ENCODE results near the gene UCHL3.
"Not testable (repeated sequence)": the region's sequence is repeated elsewhere in the genome, so short reads cannot be mapped to it uniquely, and the experiment has no call there.

UCHL3 gene

GRCh38 chr13:75544681-75545330 is 4.8 kb upstream of the UCHL3 start:
- in situ Hi-C loops (cut with HindIII; ENCODE audit: low pct_ligation_motif_present, low pct_unique_long_range_greater_than_20kb, low sequenced_read_pairs): no loop called here

GRCh38 chr13:75545386-75545785 is 4.2 kb upstream of the UCHL3 start:
- DNase-seq; in situ Hi-C loops (cut with HindIII; ENCODE audit: low pct_ligation_motif_present, low pct_unique_long_range_greater_than_20kb, low sequenced_read_pairs): not testable (repeated sequence)

More at GRCh38 chr13:75544681-75545330, 4.8 kb upstream of the UCHL3 start:
- DNase-seq: no peak

GRCh38 chr13:75547917-75548316 is 1.7 kb upstream of the UCHL3 start:
- in situ Hi-C loops (cut with HindIII; ENCODE audit: low pct_ligation_motif_present, low pct_unique_long_range_greater_than_20kb, low sequenced_read_pairs): no loop called here
- no peak for DNase-seq

GRCh38 chr13:75550159-75550567 is 572 bp downstream of the UCHL3 start:
- in situ Hi-C loops (cut with HindIII; ENCODE audit: low pct_ligation_motif_present, low pct_unique_long_range_greater_than_20kb, low sequenced_read_pairs): no loop called here

GRCh38 chr13:75554464-75554863 is 4.9 kb downstream of the UCHL3 start:
- in situ Hi-C loops (cut with HindIII; ENCODE audit: low pct_ligation_motif_present, low pct_unique_long_range_greater_than_20kb, low sequenced_read_pairs): no loop called here
- DNase-seq: no peak

More at GRCh38 chr13:75550159-75550567, 572 bp downstream of the UCHL3 start:
- DNase-seq: peak; percentile 67

GRCh38 chr13:75554981-75555380 is 5.4 kb downstream of the UCHL3 start:
- no peak for DNase-seq
- in situ Hi-C loops (cut with HindIII; ENCODE audit: low pct_ligation_motif_present, low pct_unique_long_range_greater_than_20kb, low sequenced_read_pairs): no loop called here

GRCh38 chr13:75555836-75556235 is 6.2 kb downstream of the UCHL3 start:
- in situ Hi-C loops (cut with HindIII; ENCODE audit: low pct_ligation_motif_present, low pct_unique_long_range_greater_than_20kb, low sequenced_read_pairs): no loop called here
- DNase-seq: no peak

- in situ Hi-C loops (cut with HindIII; ENCODE audit: low pct_ligation_motif_present, low pct_unique_long_range_greater_than_20kb, low sequenced_read_pairs): no loop called here
- no peak for DNase-seq
Measured at GRCh38 chr13:75556961-75557360, 7.4 kb downstream of the UCHL3 start.

GRCh38 chr13:75558145-75558840 is 8.7 kb downstream of the UCHL3 start:
- DNase-seq: no peak
- in situ Hi-C loops (cut with HindIII; ENCODE audit: low pct_ligation_motif_present, low pct_unique_long_range_greater_than_20kb, low sequenced_read_pairs): no loop called here

- in situ Hi-C loops (cut with HindIII; ENCODE audit: low pct_ligation_motif_present, low pct_unique_long_range_greater_than_20kb, low sequenced_read_pairs): no loop called here
- DNase-seq: peak; percentile 44
Measured at GRCh38 chr13:75566658-75567057, 17.1 kb downstream of the UCHL3 start.

GRCh38 chr13:75569576-75569975 is 20.0 kb downstream of the UCHL3 start:
- in situ Hi-C loops (cut with HindIII; ENCODE audit: low pct_ligation_motif_present, low pct_unique_long_range_greater_than_20kb, low sequenced_read_pairs): no loop called here
- no peak for DNase-seq

- DNase-seq: no peak
- in situ Hi-C loops (cut with HindIII; ENCODE audit: low pct_ligation_motif_present, low pct_unique_long_range_greater_than_20kb, low sequenced_read_pairs): no loop called here
Measured at GRCh38 chr13:75579529-75579928, 29.9 kb downstream of the UCHL3 start.

- in situ Hi-C loops (cut with HindIII; ENCODE audit: low pct_ligation_motif_present, low pct_unique_long_range_greater_than_20kb, low sequenced_read_pairs): no loop called here
- DNase-seq: no peak
Measured at GRCh38 chr13:75581874-75582640, 32.5 kb downstream of the UCHL3 start.

- no peak for DNase-seq
- in situ Hi-C loops (cut with HindIII; ENCODE audit: low pct_ligation_motif_present, low pct_unique_long_range_greater_than_20kb, low sequenced_read_pairs): no loop called here
Measured at GRCh38 chr13:75583091-75583490, 33.5 kb downstream of the UCHL3 start.

- DNase-seq: no peak
Measured at GRCh38 chr13:75585153-75585552, 35.6 kb downstream of the UCHL3 start.

GRCh38 chr13:75587679-75588078 is 38.1 kb downstream of the UCHL3 start:
- DNase-seq: no peak

More at GRCh38 chr13:75585153-75585552, 35.6 kb downstream of the UCHL3 start:
- in situ Hi-C loops (cut with HindIII; ENCODE audit: low pct_ligation_motif_present, low pct_unique_long_range_greater_than_20kb, low sequenced_read_pairs): no loop called here

GRCh38 chr13:75596657-75597182 is 47.1 kb downstream of the UCHL3 start:
- DNase-seq: no peak
- in situ Hi-C loops (cut with HindIII; ENCODE audit: low pct_ligation_motif_present, low pct_unique_long_range_greater_than_20kb, low sequenced_read_pairs): no loop called here

More at GRCh38 chr13:75587679-75588078, 38.1 kb downstream of the UCHL3 start:
- in situ Hi-C loops (cut with HindIII; ENCODE audit: low pct_ligation_motif_present, low pct_unique_long_range_greater_than_20kb, low sequenced_read_pairs): no loop called here

GRCh38 chr13:75600371-75600770 is 50.8 kb downstream of the UCHL3 start:
- in situ Hi-C loops (cut with HindIII; ENCODE audit: low pct_ligation_motif_present, low pct_unique_long_range_greater_than_20kb, low sequenced_read_pairs): no loop called here

GRCh38 chr13:75603038-75603437 is 53.4 kb downstream of the UCHL3 start:
- no peak for DNase-seq
- in situ Hi-C loops (cut with HindIII; ENCODE audit: low pct_ligation_motif_present, low pct_unique_long_range_greater_than_20kb, low sequenced_read_pairs): no loop called here

More at GRCh38 chr13:75600371-75600770, 50.8 kb downstream of the UCHL3 start:
- no peak for DNase-seq

Data from ACHN (cell line).